Measurements from ENCODE around the gene PTTG1IP. TPM values are rescaled to one million over a fixed set of nuclear protein-coding genes. Genes with fewer than 3 reads are reported as not detected.

Gene PTTG1IP
- total and polyA plus RNA-seq, 2 of the 4 experiments (the other 2 are of a cell fraction) = 167 to 194 TPM

DNA sequence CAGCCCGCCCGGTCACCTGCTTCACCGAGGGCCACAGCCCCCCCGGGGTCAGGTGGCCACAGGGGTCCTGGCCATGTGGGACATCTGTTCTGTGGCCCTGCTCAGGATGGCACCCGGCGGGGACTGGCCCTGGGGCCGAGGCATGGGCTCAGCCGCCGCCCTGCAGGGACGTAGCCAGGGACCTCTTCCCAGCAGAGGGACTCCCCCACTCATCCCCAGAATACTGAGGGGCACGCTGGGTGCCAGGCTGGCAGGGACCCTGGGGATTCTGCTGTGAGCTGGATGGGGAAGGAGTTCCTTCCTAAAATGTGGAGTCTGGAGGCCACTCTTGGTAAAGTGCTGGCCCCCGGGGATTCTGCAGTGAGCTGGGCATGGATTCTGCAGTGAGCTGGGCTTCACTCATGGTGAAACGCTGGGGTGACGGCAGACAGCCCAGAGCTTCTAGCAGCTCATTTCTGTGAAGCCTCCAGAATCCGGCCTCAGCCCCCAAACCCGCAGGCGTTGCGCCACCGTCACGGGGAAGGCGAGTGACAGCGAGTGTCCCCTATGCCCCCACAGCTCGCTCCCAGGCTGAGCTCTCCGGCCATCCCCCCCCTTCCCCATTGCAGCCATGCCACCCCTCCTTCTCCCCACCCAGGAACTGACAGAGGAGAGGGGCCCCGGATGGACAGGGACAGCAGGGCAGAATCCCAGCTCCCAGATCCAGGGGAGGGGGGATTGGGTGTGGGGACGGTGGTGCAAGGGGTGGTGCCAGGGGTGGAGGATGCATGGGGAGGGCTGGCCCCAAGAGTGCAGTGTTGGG, 45.8 kb upstream of the PTTG1IP start:
- Histone ChIP-seq H3K9me1 (ENCODE audit: insufficient read depth, low read length) (0 out of 2 replicates have a peak, but pooled peaks cover 2% of the 10 kb centered on the region), H3K23ac (ENCODE audit: low read depth, low read length) (no peak overlapping the region), H3K4me3 (ENCODE audit: insufficient read depth, low read depth, low read length) (no peak overlapping the region), H4K5ac (ENCODE audit: low read depth, low read length) (no peak overlapping the region), H3K18ac (ENCODE audit: low read depth, low read length) (no peak overlapping the region), H2AFZ (replicated peaks; ENCODE audit: low read length, poor library complexity) (no peak overlapping the region), H2BK120ac (ENCODE audit: low read depth, low read length) (no peak overlapping the region), H3K4me1 (ENCODE audit: control insufficient read depth, insufficient read depth, low read length) (no peaks in the 10 kb centered on the region), H2BK5ac (ENCODE audit: low read depth, low read length, poor library complexity, severe bottlenecking) (no peak overlapping the region), H3K56ac (ENCODE audit: extremely low read depth, insufficient read depth, low read length) (no peak overlapping the region), H3K36me3 (ENCODE audit: control insufficient read depth, insufficient read depth, low read length) (no peaks in the 10 kb centered on the region), H2AK9ac (replicated peaks; ENCODE audit: low read depth, low read length, poor library complexity) (no peak overlapping the region), H2BK20ac (ENCODE audit: low read depth, low read length) (no peak overlapping the region), H4K91ac (ENCODE audit: insufficient read depth, low read depth, low read length) (no peak overlapping the region), H3K4me2 (ENCODE audit: low read depth, low read length) (no peak overlapping the region), H4K20me1 (ENCODE audit: insufficient read depth, low read length) (peaks cover 3% of the 10 kb centered on the region; the same call in 1 of the 2 replicates), H3K9ac (ENCODE audit: low read depth, low read length) (no peak overlapping the region), H3K9me3 (ENCODE audit: control insufficient read depth, insufficient read depth, low read length) (no peaks in the 10 kb centered on the region), H2AK5ac (ENCODE audit: low read depth, low read length) (no peak overlapping the region), H3K14ac (replicated peaks; ENCODE audit: low read depth, low read length) (no peak overlapping the region), H2BK15ac (ENCODE audit: low read depth, low read length) (no peak overlapping the region), H3K27ac (ENCODE audit: insufficient read depth, low read length) (no peak overlapping the region), H3K27me3 (ENCODE audit: control insufficient read depth, insufficient read depth, low read length) (peaks cover 70% of the 10 kb centered on the region), H3K79me1 (ENCODE audit: low read depth in 1 of 2, low read length in 2 of 2) (no peaks in the 10 kb centered on the region), H4K8ac (ENCODE audit: low read depth in 2 of 2, low read length in 2 of 2) (no peak overlapping the region), H3K4ac (ENCODE audit: low read depth, low read length) (no peak overlapping the region)
- no peak for TF ChIP-seq RAD21 (IDR thresholded peaks at IDR 0.05; ENCODE audit: low read length)
- TF ChIP-seq SMC3 (IDR thresholded peaks at IDR 0.05; ENCODE audit: low read depth, low read length) = no peak
- no peak for TF ChIP-seq MXI1 (IDR thresholded peaks at IDR 0.05; ENCODE audit: borderline replicate concordance, low read depth, low read length)
- no peak for TF ChIP-seq CHD1 (IDR thresholded peaks at IDR 0.05; ENCODE audit: low read depth, low read length)
- no peak for TF ChIP-seq POLR2A (IDR thresholded peaks at IDR 0.05; ENCODE audit: low read depth, low read length)
- TF ChIP-seq RFX5 (IDR thresholded peaks at IDR 0.05; ENCODE audit: low read depth, low read length) = no peak
- TF ChIP-seq, protein P1, sequence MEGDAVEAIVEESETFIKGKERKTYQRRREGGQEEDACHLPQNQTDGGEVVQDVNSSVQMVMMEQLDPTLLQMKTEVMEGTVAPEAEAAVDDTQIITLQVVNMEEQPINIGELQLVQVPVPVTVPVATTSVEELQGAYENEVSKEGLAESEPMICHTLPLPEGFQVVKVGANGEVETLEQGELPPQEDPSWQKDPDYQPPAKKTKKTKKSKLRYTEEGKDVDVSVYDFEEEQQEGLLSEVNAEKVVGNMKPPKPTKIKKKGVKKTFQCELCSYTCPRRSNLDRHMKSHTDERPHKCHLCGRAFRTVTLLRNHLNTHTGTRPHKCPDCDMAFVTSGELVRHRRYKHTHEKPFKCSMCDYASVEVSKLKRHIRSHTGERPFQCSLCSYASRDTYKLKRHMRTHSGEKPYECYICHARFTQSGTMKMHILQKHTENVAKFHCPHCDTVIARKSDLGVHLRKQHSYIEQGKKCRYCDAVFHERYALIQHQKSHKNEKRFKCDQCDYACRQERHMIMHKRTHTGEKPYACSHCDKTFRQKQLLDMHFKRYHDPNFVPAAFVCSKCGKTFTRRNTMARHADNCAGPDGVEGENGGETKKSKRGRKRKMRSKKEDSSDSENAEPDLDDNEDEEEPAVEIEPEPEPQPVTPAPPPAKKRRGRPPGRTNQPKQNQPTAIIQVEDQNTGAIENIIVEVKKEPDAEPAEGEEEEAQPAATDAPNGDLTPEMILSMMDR (conservative IDR thresholded peaks at IDR 0.05; ENCODE audit: low read depth, low read length) = no peak
- TF ChIP-seq, protein P2, sequence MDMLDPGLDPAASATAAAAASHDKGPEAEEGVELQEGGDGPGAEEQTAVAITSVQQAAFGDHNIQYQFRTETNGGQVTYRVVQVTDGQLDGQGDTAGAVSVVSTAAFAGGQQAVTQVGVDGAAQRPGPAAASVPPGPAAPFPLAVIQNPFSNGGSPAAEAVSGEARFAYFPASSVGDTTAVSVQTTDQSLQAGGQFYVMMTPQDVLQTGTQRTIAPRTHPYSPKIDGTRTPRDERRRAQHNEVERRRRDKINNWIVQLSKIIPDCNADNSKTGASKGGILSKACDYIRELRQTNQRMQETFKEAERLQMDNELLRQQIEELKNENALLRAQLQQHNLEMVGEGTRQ (IDR thresholded peaks at IDR 0.05; ENCODE audit: low read depth, low read length) = no peak
- no peak for TF ChIP-seq MAZ (IDR thresholded peaks at IDR 0.05; ENCODE audit: borderline replicate concordance, low read depth, low read length)
- no peak for TF ChIP-seq MAFK (IDR thresholded peaks at IDR 0.05; ENCODE audit: low read depth, low read length)
- TF ChIP-seq CEBPB (IDR thresholded peaks at IDR 0.05; ENCODE audit: low read depth, low read length) = no peak
- no peak for TF ChIP-seq BHLHE40 (IDR thresholded peaks at IDR 0.05; ENCODE audit: low read depth, low read length)
- no peak for TF ChIP-seq RCOR1 (IDR thresholded peaks at IDR 0.05; ENCODE audit: insufficient replicate concordance, low read length)
- no peak for TF ChIP-seq NFE2L2 (IDR thresholded peaks at IDR 0.05; ENCODE audit: low read depth, low read length)
- TF ChIP-seq, protein P3, sequence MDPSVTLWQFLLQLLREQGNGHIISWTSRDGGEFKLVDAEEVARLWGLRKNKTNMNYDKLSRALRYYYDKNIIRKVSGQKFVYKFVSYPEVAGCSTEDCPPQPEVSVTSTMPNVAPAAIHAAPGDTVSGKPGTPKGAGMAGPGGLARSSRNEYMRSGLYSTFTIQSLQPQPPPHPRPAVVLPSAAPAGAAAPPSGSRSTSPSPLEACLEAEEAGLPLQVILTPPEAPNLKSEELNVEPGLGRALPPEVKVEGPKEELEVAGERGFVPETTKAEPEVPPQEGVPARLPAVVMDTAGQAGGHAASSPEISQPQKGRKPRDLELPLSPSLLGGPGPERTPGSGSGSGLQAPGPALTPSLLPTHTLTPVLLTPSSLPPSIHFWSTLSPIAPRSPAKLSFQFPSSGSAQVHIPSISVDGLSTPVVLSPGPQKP (IDR thresholded peaks at IDR 0.05; ENCODE audit: borderline replicate concordance, low read depth, low read length) = no peak
- no peak for TF ChIP-seq FOS (IDR thresholded peaks at IDR 0.05; ENCODE audit: low read depth, low read length)
- ATAC-seq (ENCODE audit: low read depth) = no peak
- intact Hi-C loops (cut with micrococcal nuclease) = no loop called here
- ChIA-PET CTCF (no interaction called here), POLR2A (ENCODE audit: unreplicated experiment) (no interaction called here)
- WGBS, 2 experiments (ENCODE audit: extremely low coverage in 2 of 2, insufficient read length in 1 of 2) = 40% methylated on average over 1 of the region's 26 CpGs; no CpG with 5 or more reads in 1 of the 2 experiments
- no peak for DNase-seq
- in situ Hi-C loops (cut with MboI; ENCODE audit: low sequenced_read_pairs) = no loop called here
- no TSS peak for BruUV-seq (replicated peaks)
- dilution Hi-C loops (cut with HindIII; ENCODE audit: low sequenced_read_pairs, unreplicated experiment) = no loop called here

All from IMR-90 (cell line).